NCI-H146 (cell line): ENCODE results near the gene C2CD4D.

ENCODE experiments used
- DNase-seq: peaks from one replicate; lab custom pipeline; 2025; lab: John Stamatoyannopoulos, UW

Gene C2CD4D

GRCh38 chr1:151814426-151814825, 25.2 kb downstream of the C2CD4D start:
- no peak for DNase-seq

- DNase-seq, result no peak
Observed at GRCh38 chr1:151813271-151813977, 26.2 kb downstream of the C2CD4D start.

- no peak for DNase-seq
Observed at GRCh38 chr1:151811181-151811580, 28.4 kb downstream of the C2CD4D start.

- no peak for DNase-seq
Observed at GRCh38 chr1:151809985-151810556, 29.5 kb downstream of the C2CD4D start.

GRCh38 chr1:151809290-151809984, 30.2 kb downstream of the C2CD4D start:
- no peak for DNase-seq

GRCh38 chr1:151807766-151808165, 31.9 kb downstream of the C2CD4D start:
- no peak for DNase-seq

- DNase-seq, result no peak
Observed at GRCh38 chr1:151807131-151807530, 32.5 kb downstream of the C2CD4D start.

- no peak for DNase-seq
Observed at GRCh38 chr1:151806170-151806569, 33.5 kb downstream of the C2CD4D start.

GRCh38 chr1:151805066-151805820, 34.4 kb downstream of the C2CD4D start, which contains the start of gene LINGO4:
TSS of gene LINGO4 (minus strand) at chr1:151805419. CDS start at chr1:151802704, 2,715 bp downstream.
- no peak for DNase-seq

GRCh38 chr1:151803915-151804314, 35.7 kb downstream of the C2CD4D start:
- DNase-seq, result no peak

GRCh38 chr1:151803164-151803563, 36.5 kb downstream of the C2CD4D start:
- no peak for DNase-seq

GRCh38 chr1:151802372-151802771, 37.2 kb downstream of the C2CD4D start:
- no peak for DNase-seq

GRCh38 chr1:151801846-151802245, 37.8 kb downstream of the C2CD4D start:
- no peak for DNase-seq

GRCh38 chr1:151801310-151801820, 38.3 kb downstream of the C2CD4D start:
- no peak for DNase-seq

- no peak for DNase-seq
Observed at GRCh38 chr1:151800830-151801229, 38.8 kb downstream of the C2CD4D start.

- no peak for DNase-seq
Observed at GRCh38 chr1:151799179-151800022, 40.2 kb downstream of the C2CD4D start.

- no peak for DNase-seq
Observed at GRCh38 chr1:151798571-151798970, 41.0 kb downstream of the C2CD4D start.

GRCh38 chr1:151790940-151791651, 48.5 kb downstream of the C2CD4D start:
- DNase-seq, result peak; percentile 47

- DNase-seq, result peak; percentile 99
Observed at GRCh38 chr1:151790071-151790939, 49.3 kb downstream of the C2CD4D start, which contains the start of gene TDRKH. TSS of gene TDRKH (minus strand) at chr1:151790500. CDS start at chr1:151783022, 7,478 bp downstream.
